ENCODE data around the gene RPS6KB2.
"Not testable (repeated sequence)": the region's sequence is repeated elsewhere in the genome, so short reads cannot be mapped to it uniquely, and the experiment has no call there.

RPS6KB2 gene

DNA sequence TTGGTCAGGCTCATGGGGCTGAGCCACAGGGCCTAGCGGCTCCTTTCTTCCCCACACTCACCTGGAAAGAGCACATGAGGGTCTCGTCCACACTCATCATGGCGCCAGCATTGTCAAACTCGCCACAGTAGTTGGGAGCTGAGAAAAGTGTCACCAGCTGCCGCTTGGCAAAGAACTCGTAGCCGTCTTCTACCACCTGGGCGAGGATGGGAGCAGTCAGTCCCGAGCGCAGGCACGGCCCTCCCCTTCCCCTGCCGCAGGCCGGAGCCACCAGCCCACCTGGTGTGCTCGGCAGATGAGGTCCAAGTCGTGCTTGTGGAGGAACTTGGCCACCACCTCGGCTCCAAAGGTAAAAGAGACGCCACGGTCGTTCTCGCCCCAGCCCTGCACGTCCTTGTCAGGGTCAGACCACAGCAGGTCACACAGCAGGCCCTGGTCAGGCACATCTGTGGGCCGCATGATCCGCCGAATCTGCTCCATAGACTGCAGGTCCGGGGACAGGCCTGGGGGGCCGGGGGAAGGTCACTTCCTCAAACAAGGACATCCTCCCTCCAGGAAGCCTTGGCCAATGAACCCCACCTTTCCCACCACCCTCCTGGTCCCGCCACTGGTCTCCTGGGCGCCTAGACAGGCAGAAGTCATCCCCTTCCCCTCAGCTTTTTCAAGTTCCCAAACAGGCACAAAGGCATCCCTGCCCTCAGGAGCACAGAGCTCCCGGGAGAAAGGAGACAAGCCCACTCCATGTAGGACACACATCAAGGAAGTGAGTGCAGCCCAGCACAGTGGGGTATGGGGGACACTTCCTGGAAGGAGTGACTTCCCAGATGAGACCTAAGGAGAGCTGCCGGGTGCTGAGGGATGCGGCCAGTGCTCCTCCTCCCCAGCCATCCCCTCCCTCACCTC is 29.4 kb upstream of the RPS6KB2 start:
- H3K27ac ChIP-seq (ENCODE audit: low read length): no peak overlapping the region
- no peaks in the 10 kb centered on the region for H3K27me3 ChIP-seq (ENCODE audit: low read depth, low read length)
- H3K4me3 ChIP-seq (ENCODE audit: low read depth in 1 of 2, low read length in 2 of 2): no peak overlapping the region
- peaks cover 5 to 39% of the 10 kb centered on the region in 2 donors for H3K4me1 ChIP-seq (ENCODE audit: control insufficient read depth in 1 of 2, insufficient read depth in 2 of 2, low read length in 2 of 2)
- H3K9me3 ChIP-seq (ENCODE audit: control insufficient read depth in 1 of 2, low read length in 2 of 2): no peaks in the 10 kb centered on the region
- peaks cover 14 to 38% of the 10 kb centered on the region in 2 donors for H3K36me3 ChIP-seq (ENCODE audit: control insufficient read depth in 1 of 2, insufficient read depth in 2 of 2, low read length in 2 of 2)

DNA sequence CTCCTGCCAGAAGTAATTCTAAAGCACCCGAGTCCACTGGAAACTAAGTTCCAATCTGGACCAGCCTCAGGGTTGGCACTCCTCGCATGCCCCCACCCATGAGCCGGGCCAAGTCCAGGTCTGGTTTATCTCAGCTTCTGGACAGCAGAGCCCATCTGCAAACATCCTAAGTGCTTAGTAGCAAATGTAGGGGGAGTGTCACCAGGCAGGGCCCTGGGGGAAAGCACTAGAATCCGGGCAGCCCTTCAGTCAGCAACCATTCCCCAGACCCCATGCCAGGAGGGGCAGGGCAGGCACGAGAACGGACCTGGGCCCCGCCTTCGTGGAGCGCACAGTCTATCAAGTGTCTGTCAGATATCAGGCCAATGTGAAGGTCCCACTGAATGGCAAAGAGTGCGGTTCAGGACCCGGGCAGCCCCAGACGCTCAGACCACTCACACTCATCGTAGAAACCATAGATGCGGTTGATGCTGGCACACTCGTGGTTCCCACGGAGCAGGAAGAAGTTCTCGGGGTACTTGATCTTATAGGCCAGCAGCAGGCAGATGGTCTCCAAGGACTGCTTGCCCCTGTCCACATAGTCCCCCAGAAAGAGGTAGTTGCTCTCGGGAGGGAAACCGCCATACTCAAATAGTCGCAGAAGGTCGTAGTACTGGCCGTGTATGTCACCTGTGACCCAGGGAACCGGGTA is 27.9 kb upstream of the RPS6KB2 start:
- Histone ChIP-seq H3K4me1 (ENCODE audit: control insufficient read depth in 1 of 2, insufficient read depth in 2 of 2, low read length in 2 of 2) (peaks cover 5 to 39% of the 10 kb centered on the region in 2 donors), H3K27me3 (ENCODE audit: low read depth, low read length) (no peaks in the 10 kb centered on the region), H3K9me3 (ENCODE audit: control insufficient read depth in 1 of 2, low read length in 2 of 2) (no peaks in the 10 kb centered on the region), H3K4me3 (ENCODE audit: low read depth in 1 of 2, low read length in 2 of 2) (peak overlapping the region; percentile 82 to 90), H3K27ac (ENCODE audit: low read length) (peak overlapping the region; percentile 69), H3K36me3 (ENCODE audit: control insufficient read depth in 1 of 2, insufficient read depth in 2 of 2, low read length in 2 of 2) (peaks cover 14 to 38% of the 10 kb centered on the region in 2 donors)

DNA sequence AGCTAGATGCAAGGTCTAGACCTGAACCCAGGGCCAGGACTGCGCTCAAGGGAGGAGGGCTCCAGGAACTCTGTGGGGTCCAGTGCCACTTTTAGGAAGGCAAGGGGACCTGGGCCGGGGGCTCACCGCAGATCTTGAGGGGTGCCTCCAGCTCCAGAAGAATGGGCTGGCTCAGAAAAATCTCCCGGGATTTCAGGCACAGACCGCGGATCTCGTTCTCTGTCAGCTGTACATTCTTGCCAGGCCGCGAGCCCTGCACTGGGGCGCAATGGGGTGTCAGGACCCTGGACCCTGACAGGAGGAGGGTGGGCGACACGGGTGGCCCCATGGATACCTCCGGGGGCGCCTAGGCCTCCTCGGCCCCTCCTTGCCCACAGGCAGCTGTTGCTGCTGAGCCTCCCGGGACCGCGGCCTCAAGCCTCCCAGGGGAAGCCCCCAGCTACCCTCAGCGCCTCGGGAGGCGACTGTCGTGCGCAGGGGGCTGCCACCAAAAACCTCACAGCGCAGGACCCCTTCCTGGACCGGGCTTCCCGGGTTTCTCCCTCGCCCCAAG is 27.3 kb upstream of the RPS6KB2 start:
- H3K9me3 ChIP-seq (ENCODE audit: control insufficient read depth in 1 of 2, low read length in 2 of 2): no peaks in the 10 kb centered on the region
- peak overlapping the region; percentile 69 for H3K27ac ChIP-seq (ENCODE audit: low read length)
- H3K4me3 ChIP-seq (ENCODE audit: low read depth in 1 of 2, low read length in 2 of 2): peak overlapping the region; percentile 82 to 90
- peaks cover 14 to 32% of the 10 kb centered on the region in 2 donors for H3K36me3 ChIP-seq (ENCODE audit: control insufficient read depth in 1 of 2, insufficient read depth in 2 of 2, low read length in 2 of 2)
- H3K4me1 ChIP-seq (ENCODE audit: control insufficient read depth in 1 of 2, insufficient read depth in 2 of 2, low read length in 2 of 2): peaks cover 5 to 42% of the 10 kb centered on the region in 2 donors
- H3K27me3 ChIP-seq (ENCODE audit: low read depth, low read length): no peaks in the 10 kb centered on the region

DNA sequence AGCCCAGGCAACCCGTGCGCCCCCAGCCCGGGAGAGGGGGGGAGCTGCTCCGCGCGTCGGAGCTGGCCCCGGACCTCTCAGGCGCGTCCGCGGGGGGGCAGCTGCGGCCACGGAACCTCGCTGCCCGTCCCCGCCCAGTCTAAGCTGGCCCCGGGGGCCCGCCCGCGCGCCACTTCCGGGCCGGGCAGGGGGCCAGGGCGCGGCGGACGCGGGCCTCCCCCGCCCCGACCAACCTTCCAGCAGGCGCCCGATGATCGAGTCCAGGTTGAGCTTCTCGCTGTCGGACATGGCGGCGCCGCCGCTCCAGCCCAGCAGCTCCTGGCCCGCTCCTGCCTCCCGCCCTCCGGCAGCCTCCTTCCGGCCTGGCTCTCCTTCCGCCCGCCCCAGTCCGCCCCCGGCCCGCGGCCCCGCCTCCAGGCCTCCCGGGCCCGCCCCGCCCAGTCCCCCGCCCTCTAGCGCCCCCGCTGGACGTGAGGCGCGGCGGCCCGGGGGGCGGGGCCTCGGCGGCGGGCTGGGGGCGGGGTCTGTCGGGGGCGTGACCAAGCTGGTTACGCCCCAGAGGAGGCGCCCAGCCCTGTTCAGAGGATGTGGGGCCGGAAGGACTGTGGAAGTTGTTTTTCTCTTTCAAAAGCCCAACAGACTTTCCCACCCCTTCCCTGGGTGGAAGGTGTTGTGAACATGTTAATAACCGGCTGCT is 26.7 kb upstream of the RPS6KB2 start, which contains the start of gene PPP1CA:
Gene PPP1CA (minus strand): TSS at position 364 of the 697 bp plus-strand sequence. CDS start 76 bp downstream, at position 288.
- H3K9me3 ChIP-seq (ENCODE audit: control insufficient read depth in 1 of 2, low read length in 2 of 2): no peaks in the 10 kb centered on the region
- peaks cover 14 to 25% of the 10 kb centered on the region in 2 donors for H3K36me3 ChIP-seq (ENCODE audit: control insufficient read depth in 1 of 2, insufficient read depth in 2 of 2, low read length in 2 of 2)
- H3K4me3 ChIP-seq (ENCODE audit: low read depth in 1 of 2, low read length in 2 of 2): peak within 1 kb of the TSS; percentile 82 to 90
- H3K27me3 ChIP-seq (ENCODE audit: low read depth, low read length): no peaks in the 10 kb centered on the region
- peaks cover 5 to 39% of the 10 kb centered on the region in 2 donors for H3K4me1 ChIP-seq (ENCODE audit: control insufficient read depth in 1 of 2, insufficient read depth in 2 of 2, low read length in 2 of 2)
- peak within 1 kb of the TSS; percentile 85 for H3K27ac ChIP-seq (ENCODE audit: low read length)

DNA sequence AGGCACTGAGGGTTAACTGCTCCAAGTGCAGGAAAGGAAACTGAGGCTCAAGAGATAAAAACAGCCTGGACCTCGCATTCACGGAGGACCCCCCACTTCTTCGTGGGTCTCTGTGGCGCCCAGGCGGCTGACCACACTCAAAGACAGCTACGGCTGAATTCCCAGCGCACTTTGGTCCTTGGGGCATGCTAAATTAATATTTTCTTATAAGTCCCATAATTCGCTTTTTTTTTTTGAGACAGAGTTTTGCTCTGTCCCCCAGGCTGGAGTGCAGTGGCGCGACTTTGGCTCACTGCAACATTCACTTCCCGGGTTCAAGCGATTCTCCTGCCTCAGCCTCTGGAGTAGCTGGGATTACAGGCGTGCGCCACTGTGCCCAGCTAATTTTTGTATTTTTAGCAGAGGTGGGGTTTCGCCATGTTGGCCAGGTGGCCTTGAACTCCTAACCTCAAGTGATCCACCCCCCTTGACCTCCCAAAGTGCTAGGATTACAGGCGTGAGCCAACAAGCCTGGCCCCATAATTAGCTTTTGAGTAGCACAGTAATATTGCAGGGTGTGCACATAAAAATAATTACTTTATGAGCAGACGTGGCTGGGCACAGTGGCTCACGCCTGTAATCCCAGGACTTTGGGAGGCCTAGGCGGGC is 26.0 kb upstream of the RPS6KB2 start:
- H3K36me3 ChIP-seq (ENCODE audit: control insufficient read depth in 1 of 2, insufficient read depth in 2 of 2, low read length in 2 of 2): peaks cover 12 to 22% of the 10 kb centered on the region in 2 donors
- peak overlapping the region; percentile 85 for H3K27ac ChIP-seq (ENCODE audit: low read length)
- not testable (repeated sequence) for H3K27me3 ChIP-seq (ENCODE audit: low read depth, low read length); H3K9me3 ChIP-seq (ENCODE audit: control insufficient read depth in 1 of 2, low read length in 2 of 2)
- peak overlapping the region; percentile 64 to 69 for H3K4me3 ChIP-seq (ENCODE audit: low read depth in 1 of 2, low read length in 2 of 2)
- H3K4me1 ChIP-seq (ENCODE audit: control insufficient read depth in 1 of 2, insufficient read depth in 2 of 2, low read length in 2 of 2): peaks cover 5 to 36% of the 10 kb centered on the region in 2 donors

DNA sequence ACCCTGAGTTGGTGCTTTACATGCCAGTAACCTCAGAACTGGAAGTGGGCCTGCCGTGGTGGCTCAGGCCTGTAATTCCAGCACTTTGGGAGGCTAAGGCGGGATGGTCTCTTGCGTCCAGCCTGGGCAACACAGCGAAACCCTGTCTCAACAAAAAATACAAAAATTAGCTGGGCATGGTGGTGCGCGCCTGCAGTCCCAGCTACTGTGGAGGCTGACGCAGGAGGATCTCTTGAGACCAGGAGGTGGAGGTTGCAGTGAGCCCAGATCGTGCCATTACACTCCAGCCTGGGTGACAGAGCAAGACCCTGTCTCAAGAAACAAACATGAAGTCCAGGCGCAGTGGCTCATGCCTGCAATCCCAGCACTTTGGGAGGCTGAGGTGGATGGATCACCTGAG is 25.2 kb upstream of the RPS6KB2 start:
- H3K9me3 ChIP-seq (ENCODE audit: control insufficient read depth in 1 of 2, low read length in 2 of 2); H3K27me3 ChIP-seq (ENCODE audit: low read depth, low read length); H3K27ac ChIP-seq (ENCODE audit: low read length); H3K4me3 ChIP-seq (ENCODE audit: low read depth in 1 of 2, low read length in 2 of 2): not testable (repeated sequence)
- Histone ChIP-seq H3K4me1 (ENCODE audit: control insufficient read depth in 1 of 2, insufficient read depth in 2 of 2, low read length in 2 of 2) (peaks cover 5 to 36% of the 10 kb centered on the region in 2 donors), H3K36me3 (ENCODE audit: control insufficient read depth in 1 of 2, insufficient read depth in 2 of 2, low read length in 2 of 2) (peaks cover 5 to 14% of the 10 kb centered on the region in 2 donors)

DNA sequence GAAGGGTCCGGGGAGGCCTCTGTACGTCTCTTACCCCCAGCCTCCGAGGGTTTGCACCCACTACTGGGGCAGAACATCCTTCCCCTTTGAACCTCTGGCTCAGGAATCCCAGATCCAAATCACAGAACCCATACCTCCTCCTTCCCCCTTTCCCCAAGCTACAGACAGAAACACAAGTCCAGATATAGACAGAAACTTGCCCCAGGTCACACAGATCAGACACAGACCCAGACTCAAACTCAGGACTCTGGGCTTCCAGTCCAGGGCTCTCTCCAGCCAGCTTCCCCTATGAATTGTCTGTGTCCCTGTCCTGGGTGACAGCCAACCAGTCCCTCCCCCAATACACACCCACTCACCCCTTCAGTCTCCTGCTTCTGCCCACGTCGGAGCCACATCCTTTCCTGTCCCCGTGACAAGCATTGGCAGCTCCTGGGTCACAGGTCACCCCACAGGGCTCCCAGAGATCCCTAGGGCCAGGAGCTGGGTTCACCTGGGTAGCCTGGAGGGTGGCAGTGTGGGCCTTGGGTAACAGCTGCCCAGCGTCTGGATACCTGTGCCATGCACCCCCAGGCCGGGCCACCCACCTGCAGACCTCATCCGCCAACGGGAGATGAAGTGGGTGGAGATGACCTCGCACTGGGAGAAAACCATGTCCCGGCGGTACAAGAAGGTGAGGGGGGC is 23.6 kb upstream of the RPS6KB2 start:
- Histone ChIP-seq H3K4me3 (ENCODE audit: low read depth in 1 of 2, low read length in 2 of 2) (peak overlapping the region; percentile 9 to 37), H3K27ac (ENCODE audit: low read length) (no peak overlapping the region), H3K4me1 (ENCODE audit: control insufficient read depth in 1 of 2, insufficient read depth in 2 of 2, low read length in 2 of 2) (peaks cover 5 to 29% of the 10 kb centered on the region in 2 donors), H3K36me3 (ENCODE audit: control insufficient read depth in 1 of 2, insufficient read depth in 2 of 2, low read length in 2 of 2) (no peaks in the 10 kb centered on the region), H3K27me3 (ENCODE audit: low read depth, low read length) (no peaks in the 10 kb centered on the region), H3K9me3 (ENCODE audit: control insufficient read depth in 1 of 2, low read length in 2 of 2) (no peaks in the 10 kb centered on the region)

DNA sequence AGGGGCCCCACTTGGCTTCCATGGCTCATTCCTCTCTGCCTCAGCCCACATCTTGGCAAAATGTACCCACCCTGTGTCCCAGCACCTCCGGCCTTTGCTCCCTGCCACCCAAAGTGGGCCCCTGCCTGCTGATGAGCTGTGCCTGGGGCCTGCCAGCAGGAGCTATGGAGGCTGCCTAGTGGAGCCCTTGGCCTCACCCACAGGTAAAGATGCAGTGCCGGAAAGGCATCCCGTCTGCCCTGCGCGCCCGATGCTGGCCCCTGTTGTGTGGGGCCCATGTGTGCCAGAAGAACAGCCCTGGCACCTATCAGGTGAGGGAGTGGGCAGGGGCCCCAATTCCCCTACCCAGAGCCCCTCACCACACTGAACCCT is 23.1 kb upstream of the RPS6KB2 start:
- Histone ChIP-seq H3K4me1 (ENCODE audit: control insufficient read depth in 1 of 2, insufficient read depth in 2 of 2, low read length in 2 of 2) (peaks cover 5 to 31% of the 10 kb centered on the region in 2 donors), H3K9me3 (ENCODE audit: control insufficient read depth in 1 of 2, low read length in 2 of 2) (no peaks in the 10 kb centered on the region), H3K27ac (ENCODE audit: low read length) (no peak overlapping the region), H3K27me3 (ENCODE audit: low read depth, low read length) (no peaks in the 10 kb centered on the region), H3K36me3 (ENCODE audit: control insufficient read depth in 1 of 2, insufficient read depth in 2 of 2, low read length in 2 of 2) (no peaks in the 10 kb centered on the region), H3K4me3 (ENCODE audit: low read depth in 1 of 2, low read length in 2 of 2) (peak overlapping the region in 1 of 2 donors; percentile 9)

DNA sequence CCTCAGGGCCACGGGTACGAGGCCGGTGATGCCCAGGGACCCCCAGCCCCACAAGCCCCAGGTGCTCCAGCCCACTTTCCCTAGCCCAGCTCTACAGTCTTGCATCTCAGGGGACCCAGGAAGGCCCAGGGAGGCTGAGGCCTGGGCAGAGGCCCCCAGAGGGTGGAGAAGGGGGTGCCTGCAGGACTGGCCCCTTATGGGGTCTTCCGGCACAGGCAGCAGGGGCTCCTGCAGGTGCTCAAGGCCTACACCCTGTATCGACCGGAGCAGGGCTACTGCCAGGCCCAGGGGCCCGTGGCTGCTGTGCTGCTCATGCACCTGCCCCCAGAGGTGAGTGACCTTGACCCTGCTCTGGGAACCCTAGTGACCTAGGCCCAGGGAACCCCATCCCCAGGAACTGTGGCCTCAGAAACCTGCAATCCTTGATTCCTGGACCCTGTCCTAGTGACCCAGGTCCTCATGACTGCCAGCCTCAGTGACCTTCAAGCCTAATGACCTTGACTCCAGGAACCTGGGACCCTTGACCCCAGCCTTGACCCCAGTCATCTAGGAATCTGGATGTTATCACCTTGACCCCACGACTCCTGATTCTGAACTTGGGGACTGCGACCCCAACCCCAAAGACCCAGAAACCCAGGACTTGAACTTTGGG is 22.5 kb upstream of the RPS6KB2 start:
- H3K27ac ChIP-seq (ENCODE audit: low read length): no peak overlapping the region
- H3K9me3 ChIP-seq (ENCODE audit: control insufficient read depth in 1 of 2, low read length in 2 of 2): no peaks in the 10 kb centered on the region
- H3K27me3 ChIP-seq (ENCODE audit: low read depth, low read length): no peaks in the 10 kb centered on the region
- H3K4me3 ChIP-seq (ENCODE audit: low read depth in 1 of 2, low read length in 2 of 2): no peak overlapping the region
- peaks cover under 1 to 26% of the 10 kb centered on the region in 2 donors for H3K4me1 ChIP-seq (ENCODE audit: control insufficient read depth in 1 of 2, insufficient read depth in 2 of 2, low read length in 2 of 2)
- no peaks in the 10 kb centered on the region for H3K36me3 ChIP-seq (ENCODE audit: control insufficient read depth in 1 of 2, insufficient read depth in 2 of 2, low read length in 2 of 2)

Data from muscle layer of duodenum (tissue), 2 donors.